Activated effector memory CD4-positive, alpha-beta T cell treated with Interleukin-2 at 50 U/mL for 16 hours (primary cell): ENCODE results near the gene OCEL1.
"Not testable (repeated sequence)": the region's sequence is repeated elsewhere in the genome, so short reads cannot be mapped to it uniquely, and the experiment has no call there.

Experiments used
- DNase-seq: peaks from one replicate; pipeline ENCODE4 v3.0.0-alpha.2; 2020

The OCEL1 gene

GRCh38 chr19:17266026-17266425 lies 40.0 kb downstream of the OCEL1 start:
- DNase-seq, result no peak

- DNase-seq, result no peak
These were observed 40.6 kb downstream of the OCEL1 start for GRCh38 chr19:17266589-17266974.

- DNase-seq, result peak; percentile 88
These were observed 41.2 kb downstream of the OCEL1 start, which contains the start of gene BABAM1 for GRCh38 chr19:17266975-17267788. BABAM1 (plus strand) TSS chr19:17267443; CDS start chr19:17268807, 1,364 bp downstream.

GRCh38 chr19:17268754-17269153 lies 42.7 kb downstream of the OCEL1 start:
- no peak for DNase-seq

- not testable (repeated sequence) for DNase-seq
These were observed 48.9 kb downstream of the OCEL1 start for GRCh38 chr19:17274892-17275291.

- DNase-seq, result no peak
These were observed 49.6 kb downstream of the OCEL1 start for GRCh38 chr19:17275441-17276175.
